HG03066 (cell line): Measurements from ENCODE around the gene SLC39A11.
"Not testable (repeated sequence)": the region's sequence is repeated elsewhere in the genome, so short reads cannot be mapped to it uniquely, and the experiment has no call there.

Source experiments
- ATAC-seq: cut with Tn5 transposase; IDR thresholded peaks from one replicate; pipeline ENCODE4 v1.9.1; 2021; ENCODE audit warnings: low read depth; ENCODE audit not compliant: unreplicated experiment

Gene SLC39A11

GRCh38 chr17:72930031-72930430, 162.5 kb downstream of the SLC39A11 start:
- ATAC-seq = no peak

DNA sequence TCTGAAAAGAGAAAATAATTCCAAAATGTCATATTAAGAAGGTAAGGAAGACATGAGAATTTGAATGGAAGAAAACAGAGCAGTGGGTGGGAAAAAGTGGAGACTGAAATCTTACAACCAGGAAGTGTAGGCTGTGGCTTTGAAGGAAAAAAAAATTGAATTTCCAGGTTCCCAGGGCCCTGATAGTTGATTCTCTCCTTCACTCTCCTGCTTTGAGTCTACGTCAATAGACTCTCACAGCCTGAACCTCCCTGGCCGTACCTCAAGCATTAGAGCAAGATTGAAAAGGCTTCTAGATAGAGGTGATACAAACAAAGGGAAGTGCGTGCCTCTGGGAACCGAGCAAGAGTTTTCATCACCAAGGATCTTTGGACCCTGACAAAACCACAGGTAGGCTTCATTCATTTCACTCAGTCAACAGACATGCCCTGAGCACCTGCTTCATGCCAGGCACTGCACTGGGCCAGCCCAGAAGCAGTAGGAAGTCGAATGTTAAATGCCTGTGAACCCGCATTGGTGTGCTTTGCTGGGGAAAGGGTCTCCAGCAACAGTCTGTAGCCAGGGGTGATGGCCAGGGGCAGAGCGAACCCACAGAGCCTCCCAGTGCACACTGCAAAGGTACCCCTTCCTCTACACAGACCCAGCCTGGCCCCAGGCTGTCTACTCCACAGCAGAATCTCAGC, 163.9 kb downstream of the SLC39A11 start:
- ATAC-seq = no peak

DNA sequence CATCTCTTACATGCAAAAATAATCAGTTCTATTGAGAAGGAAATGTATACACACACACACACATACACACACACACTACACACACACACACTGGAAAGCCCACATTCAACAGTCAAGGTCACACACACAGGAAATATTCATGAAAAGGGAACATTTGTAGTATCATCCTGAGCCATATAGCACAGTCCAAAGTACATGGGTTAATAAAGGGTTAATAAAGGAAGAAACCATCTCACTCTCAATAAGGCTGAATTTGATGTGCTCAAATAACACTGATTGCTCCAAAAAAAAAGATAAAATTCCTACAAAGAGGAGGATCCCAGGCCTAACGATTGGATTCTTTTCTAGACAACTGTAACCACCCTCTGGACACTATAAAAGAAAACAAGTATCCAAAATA, 164.7 kb downstream of the SLC39A11 start:
- ATAC-seq = no peak

DNA sequence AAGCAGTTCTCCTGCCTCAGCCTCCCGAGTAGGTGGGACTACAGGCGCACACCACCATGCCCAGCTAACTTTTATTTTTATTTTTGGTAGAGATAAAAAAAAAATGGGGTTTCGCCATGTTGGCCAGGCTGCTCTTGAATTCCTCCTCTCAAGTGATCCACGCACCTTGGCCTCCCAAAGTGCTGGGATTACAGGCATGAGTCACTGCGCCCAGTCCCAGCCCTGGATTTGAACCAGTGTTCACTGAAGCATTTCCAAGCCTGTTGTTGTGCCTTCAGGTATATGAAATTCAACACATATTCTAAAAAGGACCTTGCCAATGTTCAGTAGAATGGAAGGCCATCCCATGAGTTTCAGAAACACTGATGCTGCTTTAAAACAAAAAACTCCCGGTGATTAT, 165.3 kb downstream of the SLC39A11 start:
- ATAC-seq = no peak

GRCh38 chr17:72926171-72926570, 166.3 kb downstream of the SLC39A11 start:
- ATAC-seq = no peak

DNA sequence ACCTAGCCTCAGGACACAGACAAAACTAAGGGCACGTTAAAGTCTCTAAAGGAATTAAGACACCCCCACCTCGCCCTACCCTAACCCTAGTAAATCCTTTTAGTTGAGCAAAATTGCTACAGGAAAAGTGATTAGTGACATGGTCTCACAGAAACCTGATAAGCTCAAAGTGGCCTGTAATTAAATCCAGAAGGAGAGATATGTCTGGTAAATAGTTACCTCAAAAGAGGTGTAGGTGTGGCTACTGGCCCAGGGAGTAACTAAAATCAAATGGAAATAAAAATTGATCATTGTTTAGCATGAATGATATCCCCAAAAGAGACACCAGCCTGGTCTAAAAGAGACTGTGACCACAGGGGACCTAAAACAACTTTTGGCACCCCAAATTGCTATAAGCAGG, 168.3 kb downstream of the SLC39A11 start:
- ATAC-seq = no peak

DNA sequence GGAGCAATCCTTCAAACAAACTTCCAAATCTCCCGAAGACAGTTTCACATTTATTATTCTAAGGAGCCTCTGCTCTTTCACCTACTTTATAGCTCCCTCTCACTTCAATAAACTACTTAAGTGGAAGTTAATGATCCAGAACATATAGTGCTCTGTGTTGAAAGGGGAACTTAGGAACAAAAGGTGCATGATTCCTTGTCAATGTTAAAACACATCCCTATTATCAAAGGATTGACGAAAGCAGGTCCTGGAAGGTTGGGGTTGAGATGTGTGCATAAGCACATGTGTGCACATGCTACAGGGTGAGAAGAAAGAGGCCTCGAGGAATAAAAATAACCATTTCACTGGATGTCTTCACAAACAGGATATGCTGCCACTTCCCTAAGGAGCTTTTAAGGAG, 170.3 kb downstream of the SLC39A11 start:
- ATAC-seq = no peak

DNA sequence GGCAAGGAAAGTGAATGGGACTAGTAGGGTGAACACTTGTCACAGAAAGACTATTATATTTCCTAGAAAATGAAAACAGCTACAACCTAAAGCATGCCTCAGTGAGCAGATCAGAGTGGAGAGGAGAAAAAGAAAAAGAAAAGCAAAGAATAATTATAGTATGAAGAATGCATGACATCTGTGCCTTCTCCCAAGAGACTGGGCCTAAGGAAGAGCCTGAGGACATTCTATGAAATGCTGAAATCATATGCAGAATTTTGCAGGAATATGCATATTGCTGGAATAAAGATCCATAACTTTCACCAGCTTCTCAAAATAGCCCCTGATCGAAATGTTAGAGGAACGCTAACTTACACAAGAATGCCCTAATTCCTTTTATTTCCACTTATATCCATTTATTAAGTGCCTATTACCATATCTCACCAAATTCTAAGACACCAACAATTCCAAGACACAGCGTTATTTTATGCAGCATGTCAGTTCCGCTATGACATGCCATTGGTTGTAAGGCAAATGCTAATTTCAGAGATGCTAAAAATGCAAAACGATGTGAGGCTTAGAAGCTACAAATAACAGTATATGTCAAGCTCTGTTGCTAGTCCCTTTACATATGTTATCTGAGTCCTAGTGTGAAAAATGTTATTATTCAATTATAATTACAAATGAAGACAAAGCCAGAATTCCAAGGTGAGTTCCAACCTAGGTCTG, 171.0 kb downstream of the SLC39A11 start:
- ATAC-seq = no peak

DNA sequence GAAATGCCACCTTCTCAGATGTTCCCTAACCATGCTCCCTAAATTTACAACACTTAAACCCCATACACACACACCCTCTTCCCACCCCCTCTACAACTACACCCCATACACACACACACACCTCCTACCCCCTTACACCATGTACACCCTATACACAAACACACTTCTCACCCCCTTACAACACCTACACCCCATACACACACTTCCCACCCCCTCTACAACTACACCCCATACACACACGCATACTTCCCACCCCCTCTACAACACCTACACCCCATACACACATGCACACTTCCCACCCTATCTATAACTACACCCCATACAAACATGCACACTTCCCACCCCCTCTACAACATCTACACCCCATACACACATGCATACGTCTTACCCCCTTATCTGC, 172.0 kb downstream of the SLC39A11 start:
- no peak for ATAC-seq

GRCh38 chr17:72916991-72917390, 175.5 kb downstream of the SLC39A11 start:
- no peak for ATAC-seq

- no peak for ATAC-seq
Measured at GRCh38 chr17:72915625-72916081, 176.8 kb downstream of the SLC39A11 start.

GRCh38 chr17:72913142-72913682, 179.3 kb downstream of the SLC39A11 start:
- no peak for ATAC-seq

GRCh38 chr17:72906306-72906705, 186.2 kb downstream of the SLC39A11 start:
- ATAC-seq = no peak

DNA sequence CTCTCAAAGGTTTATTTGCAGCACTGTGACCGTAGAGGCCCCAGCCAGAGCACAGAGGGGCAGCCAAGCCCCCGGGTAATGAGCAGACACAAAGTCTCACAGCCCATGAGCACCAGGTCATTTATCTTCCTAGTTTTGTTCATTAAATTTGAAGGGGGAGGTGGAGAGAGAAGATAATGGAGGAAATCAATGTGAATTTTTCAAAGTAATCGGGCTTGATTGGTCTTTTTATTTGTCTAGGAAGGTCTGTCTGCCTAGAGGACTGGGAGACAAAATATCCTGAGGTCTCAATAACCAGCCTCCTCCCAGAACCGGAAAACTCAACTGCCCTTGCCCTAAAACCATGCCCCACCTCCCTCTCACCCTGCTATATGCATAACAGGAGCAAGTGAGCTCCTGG, 189.0 kb downstream of the SLC39A11 start:
- ATAC-seq = no peak

- no peak for ATAC-seq
Measured at GRCh38 chr17:72901657-72902056, 190.8 kb downstream of the SLC39A11 start.

- no peak for ATAC-seq
Measured at GRCh38 chr17:72901083-72901482, 191.4 kb downstream of the SLC39A11 start.

- no peak for ATAC-seq
Measured at GRCh38 chr17:72900654-72900971, 191.9 kb downstream of the SLC39A11 start.

DNA sequence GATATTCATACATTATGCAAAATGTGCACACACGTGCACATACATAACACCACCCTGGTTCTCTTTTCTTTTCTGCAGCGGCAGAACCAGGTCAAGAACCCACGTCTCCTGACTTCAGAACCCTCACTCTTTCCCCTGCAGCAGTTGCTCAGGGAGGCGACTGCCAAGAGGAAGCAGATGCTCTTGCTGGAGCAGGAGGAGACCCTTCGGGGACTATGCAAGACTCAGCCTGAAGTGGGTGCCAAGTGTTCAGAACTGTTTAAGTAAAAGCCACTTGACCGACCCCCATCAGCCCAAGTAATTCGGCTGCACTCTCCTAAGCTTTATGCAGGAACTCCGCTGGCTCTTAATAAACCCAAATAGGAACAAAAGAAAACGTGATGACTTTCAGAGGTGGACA, 193.8 kb downstream of the SLC39A11 start:
- ATAC-seq = no peak

DNA sequence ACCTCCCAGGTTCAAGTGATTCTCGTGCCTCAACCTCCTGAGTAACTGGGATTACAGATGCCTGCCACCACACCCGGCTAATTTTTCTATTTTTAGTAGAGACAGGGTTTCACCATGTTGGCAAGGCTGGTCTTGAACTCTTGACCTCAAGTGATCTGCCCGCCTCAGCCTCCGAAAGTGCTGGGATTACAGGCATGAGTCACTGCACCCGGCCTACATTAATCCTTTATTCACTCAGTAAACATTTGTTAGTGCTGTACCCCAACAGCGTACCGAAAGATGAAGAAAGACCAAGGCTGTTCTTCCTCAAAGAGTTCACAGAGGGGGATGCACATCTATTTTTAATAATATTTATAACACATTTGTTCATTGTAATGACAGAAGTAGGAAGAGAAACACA, 196.2 kb downstream of the SLC39A11 start:
- not testable (repeated sequence) for ATAC-seq

- ATAC-seq = no peak
Measured at GRCh38 chr17:72891627-72892026, 200.9 kb downstream of the SLC39A11 start.

- no peak for ATAC-seq
Measured at GRCh38 chr17:72890711-72891110, 201.8 kb downstream of the SLC39A11 start.

DNA sequence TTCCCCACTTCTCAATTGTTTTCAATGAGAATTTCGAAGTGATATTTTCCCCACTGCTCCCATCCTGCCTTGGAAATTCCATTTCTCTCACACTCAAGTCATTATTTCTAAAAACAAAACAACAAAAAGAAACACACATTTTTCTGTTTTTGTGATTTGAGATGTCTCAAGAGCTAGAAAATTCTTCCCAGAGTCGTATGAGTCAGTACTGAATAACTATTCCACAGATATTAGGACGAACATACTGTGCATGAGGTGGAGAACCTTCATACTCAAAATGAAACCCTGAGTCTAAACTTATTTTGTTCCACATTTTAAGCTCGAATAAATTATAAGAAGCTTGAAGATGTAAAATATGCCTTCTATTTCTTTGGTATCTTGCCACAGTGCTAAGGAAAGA, 204.6 kb downstream of the SLC39A11 start:
- ATAC-seq = no peak
